Tibial artery (tissue), 4 donors: ENCODE results near the gene ALPK3.

Source experiments
- DNase-seq, 2 donors: peaks; one replicate each; pipeline ENCODE4 v3.0.0-alpha.2; 2019
- H3K27ac ChIP-seq, 2 donors: fragments of 200-600 bp; sonication (generic) in 1 of 2; 1 replicate in 1 of 2; 2 replicates in 1 of 2; pipeline ENCODE4 v1.5.1; 2018 to 2019; ENCODE audit warnings: mild to moderate bottlenecking in 1 of 2
- H3K27me3 ChIP-seq, 2 donors: fragments of 200-600 bp; sonication (generic) in 1 of 2; one replicate each; pipeline versions ENCODE4 v1.5.1 to v1.6.0; 2016 to 2019
- H3K36me3 ChIP-seq, 3 donors: fragments of 200-600 bp; sonication (generic) in 2 of 3; one replicate each; pipeline ENCODE4 v1.5.1; 2016 to 2019; ENCODE audit warnings: mild to moderate bottlenecking in 2 of 3
- H3K4me1 ChIP-seq, 4 donors: fragments of 200-600 bp; sonication (generic) in 2 of 4; 1 replicate in 3 of 4; 2 replicates in 1 of 4; pipeline ENCODE4 v1.5.1; 2016 to 2019
- H3K4me3 ChIP-seq, 2 donors: fragments of 200-600 bp; sonication (generic) in 1 of 2; 1 replicate in 1 of 2; 2 replicates in 1 of 2; pipeline ENCODE4 v1.5.1; 2018 to 2019; ENCODE audit warnings: mild to moderate bottlenecking in 2 of 2
- H3K9me3 ChIP-seq, 3 donors: fragments of 200-600 bp; sonication (generic) in 1 of 3; one replicate each; pipeline ENCODE4 v1.5.1; 2016 to 2019
- intact Hi-C: fragments of 100-400 bp; cut with DNase I; formaldehyde crosslinking; loops from one replicate; pipeline ENCODE4 v1.15.0; 2023; ENCODE audit warnings: low total_unique reads
- TF ChIP-seq, protein P1 (sequence below), 2 experiments: fragments of 200-600 bp in 1 of 2; fragments of 450-650 bp in 1 of 2; IDR thresholded peaks; one replicate each; pipeline ENCODE4 v1.5.1; 2017 to 2019; ENCODE audit warnings: antibody characterized with exemption in 2 of 2, mild to moderate bottlenecking in 1 of 2, moderate library complexity in 1 of 2

Gene ALPK3

DNA sequence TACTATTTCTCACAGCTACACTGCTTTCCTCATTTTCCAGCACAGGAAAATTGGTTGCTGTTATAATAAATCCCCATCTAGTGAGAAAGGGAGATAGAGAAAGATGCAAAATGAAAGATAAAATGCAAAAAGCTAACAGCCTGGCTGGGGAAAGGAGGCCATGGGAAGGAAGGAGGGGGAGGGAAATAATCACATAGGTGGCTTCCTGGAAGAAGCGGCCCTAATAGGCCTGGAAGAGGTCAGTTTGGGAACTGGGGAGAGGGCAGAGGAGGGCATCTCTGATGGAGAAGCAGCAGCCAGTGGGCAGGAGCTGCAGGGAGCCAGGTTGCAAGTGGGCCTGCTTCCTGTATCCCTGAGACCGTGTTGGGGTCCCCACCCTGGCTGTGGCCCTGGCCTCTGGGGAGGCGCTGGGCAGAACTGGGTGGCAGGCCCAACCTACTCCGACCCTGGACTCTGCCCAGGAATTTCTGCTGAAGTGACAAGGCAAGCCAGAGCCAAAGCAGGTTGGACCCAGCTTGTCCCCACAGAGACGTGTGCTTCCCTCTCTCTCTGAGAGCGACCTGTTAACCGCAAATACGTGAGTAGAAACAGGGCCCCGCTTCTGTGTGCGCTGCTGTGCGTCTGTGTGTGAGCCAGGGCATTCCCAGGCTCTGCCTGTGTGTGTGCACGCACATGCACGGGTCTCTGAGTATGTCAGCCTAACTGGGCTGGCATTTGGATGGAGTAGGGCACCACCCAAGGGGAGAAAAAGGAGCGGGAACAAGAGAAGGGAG, 69.2 kb downstream of the ALPK3 start:
- Histone ChIP-seq H3K27me3 (peaks cover 0 to 7% of the 10 kb centered on the region in 2 donors), H3K4me1 (peaks cover 0 to 18% (median 3%) of the 10 kb centered on the region in 4 donors), H3K27ac (no peak overlapping the region), H3K36me3 (no peaks in the 10 kb centered on the region), H3K9me3 (no peaks in the 10 kb centered on the region), H3K4me3 (no peak overlapping the region)
- DNase-seq, result no peak
- intact Hi-C loops, result no loop called here
- TF ChIP-seq, protein P1, sequence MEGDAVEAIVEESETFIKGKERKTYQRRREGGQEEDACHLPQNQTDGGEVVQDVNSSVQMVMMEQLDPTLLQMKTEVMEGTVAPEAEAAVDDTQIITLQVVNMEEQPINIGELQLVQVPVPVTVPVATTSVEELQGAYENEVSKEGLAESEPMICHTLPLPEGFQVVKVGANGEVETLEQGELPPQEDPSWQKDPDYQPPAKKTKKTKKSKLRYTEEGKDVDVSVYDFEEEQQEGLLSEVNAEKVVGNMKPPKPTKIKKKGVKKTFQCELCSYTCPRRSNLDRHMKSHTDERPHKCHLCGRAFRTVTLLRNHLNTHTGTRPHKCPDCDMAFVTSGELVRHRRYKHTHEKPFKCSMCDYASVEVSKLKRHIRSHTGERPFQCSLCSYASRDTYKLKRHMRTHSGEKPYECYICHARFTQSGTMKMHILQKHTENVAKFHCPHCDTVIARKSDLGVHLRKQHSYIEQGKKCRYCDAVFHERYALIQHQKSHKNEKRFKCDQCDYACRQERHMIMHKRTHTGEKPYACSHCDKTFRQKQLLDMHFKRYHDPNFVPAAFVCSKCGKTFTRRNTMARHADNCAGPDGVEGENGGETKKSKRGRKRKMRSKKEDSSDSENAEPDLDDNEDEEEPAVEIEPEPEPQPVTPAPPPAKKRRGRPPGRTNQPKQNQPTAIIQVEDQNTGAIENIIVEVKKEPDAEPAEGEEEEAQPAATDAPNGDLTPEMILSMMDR (IDR thresholded peaks at IDR 0.05), result no peak

DNA sequence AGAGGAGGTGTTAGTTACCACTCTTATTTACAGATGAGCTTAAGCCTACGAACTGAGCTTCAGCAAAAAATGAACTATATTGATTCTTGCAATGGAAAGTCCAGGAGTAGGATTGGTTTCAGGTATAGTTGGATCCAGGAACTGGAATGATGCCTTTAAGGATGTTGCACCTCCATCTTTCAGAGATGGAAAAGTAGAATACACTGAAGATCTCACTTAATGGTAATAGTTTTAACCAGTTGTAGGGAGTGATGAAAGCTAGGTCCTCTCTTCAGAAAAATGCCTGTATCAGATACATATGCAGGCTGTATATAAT, 69.8 kb downstream of the ALPK3 start:
- Histone ChIP-seq H3K4me1 (peaks cover 0 to 18% (median 3%) of the 10 kb centered on the region in 4 donors), H3K36me3 (no peaks in the 10 kb centered on the region), H3K9me3 (no peaks in the 10 kb centered on the region), H3K4me3 (no peak overlapping the region), H3K27ac (no peak overlapping the region), H3K27me3 (peaks cover 0 to 7% of the 10 kb centered on the region in 2 donors)
- no peak for DNase-seq
- intact Hi-C loops, result no loop called here
- TF ChIP-seq, protein P1 (IDR thresholded peaks at IDR 0.05), result no peak

DNA sequence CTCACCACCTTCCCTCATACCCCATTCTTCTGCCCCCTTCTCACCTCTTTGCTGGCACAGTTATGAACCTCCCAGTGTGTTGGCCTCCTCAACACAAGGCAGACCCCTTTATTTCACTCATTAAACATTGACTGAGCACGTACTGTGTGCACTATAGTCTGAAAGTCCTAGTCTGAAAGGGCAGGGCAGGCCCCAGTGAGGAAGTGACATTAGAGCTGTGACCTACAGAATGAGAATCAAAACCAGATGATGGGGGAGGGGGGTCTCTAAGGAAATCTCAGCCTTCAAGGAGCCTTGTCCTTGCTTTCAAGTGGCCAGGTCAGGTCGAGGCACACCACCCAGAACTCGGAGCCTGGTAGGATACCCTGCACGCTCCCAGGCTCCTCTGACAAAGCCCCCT, 70.8 kb downstream of the ALPK3 start:
- H3K36me3 ChIP-seq, result no peaks in the 10 kb centered on the region
- no peak overlapping the region for H3K4me3 ChIP-seq
- peaks cover 0 to 7% of the 10 kb centered on the region in 2 donors for H3K27me3 ChIP-seq
- TF ChIP-seq, protein P1 (IDR thresholded peaks at IDR 0.05), result no peak
- peaks cover 0 to 16% (median 3%) of the 10 kb centered on the region in 4 donors for H3K4me1 ChIP-seq
- intact Hi-C loops, result no loop called here
- H3K27ac ChIP-seq, result no peak overlapping the region
- no peaks in the 10 kb centered on the region for H3K9me3 ChIP-seq
- DNase-seq, result no peak

DNA sequence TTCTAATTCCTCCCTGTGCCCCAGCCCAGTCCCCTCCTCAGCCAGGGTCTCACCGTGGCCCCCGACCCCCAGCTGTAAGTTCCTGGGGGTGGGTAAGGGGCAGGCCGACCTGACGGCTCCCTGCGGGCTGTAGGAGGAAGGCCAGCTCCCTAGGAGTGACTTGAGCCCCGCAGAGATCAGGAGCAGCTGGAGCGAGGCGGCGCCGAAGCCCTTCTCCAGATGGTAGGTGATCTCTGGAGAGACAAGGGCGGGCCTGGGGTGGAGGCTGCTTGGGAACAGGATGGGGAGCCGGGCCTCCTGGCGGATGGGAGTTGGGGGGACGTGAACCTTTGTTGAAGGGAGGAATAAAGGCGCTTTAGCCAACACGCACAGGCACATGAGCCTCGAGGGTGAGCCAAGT, 71.5 kb downstream of the ALPK3 start:
- TF ChIP-seq, protein P1 (IDR thresholded peaks at IDR 0.05), result no peak
- H3K4me3 ChIP-seq, result no peak overlapping the region
- H3K4me1 ChIP-seq, result peaks cover 0 to 10% (median 0%) of the 10 kb centered on the region in 4 donors
- H3K9me3 ChIP-seq, result no peaks in the 10 kb centered on the region
- intact Hi-C loops, result no loop called here
- DNase-seq, result no peak
- H3K27me3 ChIP-seq, result peaks cover 0 to 7% of the 10 kb centered on the region in 2 donors
- no peak overlapping the region for H3K27ac ChIP-seq
- no peaks in the 10 kb centered on the region for H3K36me3 ChIP-seq

DNA sequence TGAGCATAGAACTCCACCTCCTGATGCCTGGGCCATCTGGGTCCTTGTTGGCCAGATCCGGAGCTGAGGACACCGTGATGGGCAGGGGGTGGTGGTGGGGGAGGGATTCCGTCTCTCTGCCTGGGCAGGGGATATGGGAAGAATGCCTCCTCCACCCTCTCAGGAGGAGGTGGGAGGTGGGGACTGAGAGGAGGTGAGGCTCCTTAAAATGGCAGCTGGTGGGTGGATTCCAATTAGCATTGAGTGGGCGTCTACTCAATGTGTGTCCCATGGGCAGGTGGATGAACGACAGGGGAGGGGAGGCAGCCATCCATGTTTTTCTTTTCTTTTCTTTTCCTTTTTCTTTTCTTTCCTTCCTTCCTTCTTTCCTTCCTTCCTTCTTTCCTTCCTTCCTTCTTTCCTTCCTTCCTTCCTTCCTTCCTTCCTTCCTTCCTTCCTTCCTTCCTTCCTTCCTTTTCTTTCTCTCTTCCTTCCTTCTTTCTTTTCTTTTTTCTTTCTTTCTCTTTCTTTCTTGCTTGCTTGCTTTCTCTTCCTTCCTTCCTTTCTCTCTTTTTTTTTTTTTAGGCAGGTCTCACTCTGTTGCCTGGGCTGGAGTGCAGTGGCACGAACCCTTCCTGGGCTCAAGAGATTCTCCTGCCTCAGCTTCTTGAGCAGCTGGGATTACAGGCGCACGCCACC, 72.3 kb downstream of the ALPK3 start:
- TF ChIP-seq, protein P1 (IDR thresholded peaks at IDR 0.05), result no peak
- Histone ChIP-seq H3K36me3 (no peaks in the 10 kb centered on the region), H3K27ac (no peak overlapping the region), H3K27me3 (peaks cover 0 to 7% of the 10 kb centered on the region in 2 donors), H3K9me3 (no peaks in the 10 kb centered on the region), H3K4me3 (no peak overlapping the region), H3K4me1 (peaks cover 0 to 2% (median 0%) of the 10 kb centered on the region in 4 donors)
- no peak for DNase-seq
- intact Hi-C loops, result no loop called here
